ENCODE results near the gene PRG3.
"Not testable (repeated sequence)": the region's sequence is repeated elsewhere in the genome, so short reads cannot be mapped to it uniquely, and the experiment has no call there.

Gene PRG3

GRCh38 chr11:57386178-57386940, 5.4 kb upstream of the PRG3 start:
- no peak for DNase-seq

GRCh38 chr11:57379732-57380131, 1.2 kb downstream of the PRG3 start:
- DNase-seq = no peak

- DNase-seq = no peak
Measured at GRCh38 chr11:57378186-57378585, 2.8 kb downstream of the PRG3 start.

GRCh38 chr11:57377107-57377506, 3.8 kb downstream of the PRG3 start:
- DNase-seq = no peak

- DNase-seq = no peak
Measured at GRCh38 chr11:57376095-57377090, 4.6 kb downstream of the PRG3 start.

GRCh38 chr11:57375490-57375889, 5.5 kb downstream of the PRG3 start:
- no peak for DNase-seq

GRCh38 chr11:57374966-57375365, 6.0 kb downstream of the PRG3 start:
- DNase-seq = no peak

GRCh38 chr11:57373146-57373545, 7.8 kb downstream of the PRG3 start:
- DNase-seq = no peak

GRCh38 chr11:57370941-57371340, 10.0 kb downstream of the PRG3 start:
- DNase-seq = no peak

GRCh38 chr11:57370251-57370650, 10.7 kb downstream of the PRG3 start:
- DNase-seq = no peak

- DNase-seq = no peak
Measured at GRCh38 chr11:57368845-57369232, 12.1 kb downstream of the PRG3 start.

GRCh38 chr11:57368106-57368844, 12.7 kb downstream of the PRG3 start:
- no peak for DNase-seq

GRCh38 chr11:57364851-57365660, 15.9 kb downstream of the PRG3 start:
- DNase-seq = no peak

- no peak for DNase-seq
Measured at GRCh38 chr11:57363131-57364080, 17.5 kb downstream of the PRG3 start.

- DNase-seq = no peak
Measured at GRCh38 chr11:57361926-57362325, 19.0 kb downstream of the PRG3 start.

- DNase-seq = not testable (repeated sequence)
Measured at GRCh38 chr11:57361420-57361819, 19.5 kb downstream of the PRG3 start.

- no peak for DNase-seq
Measured at GRCh38 chr11:57360991-57361390, 20.0 kb downstream of the PRG3 start.

GRCh38 chr11:57359896-57360690, 20.9 kb downstream of the PRG3 start:
- no peak for DNase-seq

GRCh38 chr11:57359396-57359795, 21.6 kb downstream of the PRG3 start:
- no peak for DNase-seq

- no peak for DNase-seq
Measured at GRCh38 chr11:57358991-57359390, 22.0 kb downstream of the PRG3 start.
